Mesendoderm (in vitro differentiated cells): ENCODE measurements around the gene TBCE.

ENCODE experiments used
- DNase-seq: peaks from one replicate; pipeline ENCODE4 v3.0.0; 2013
- H2AK5ac ChIP-seq: 2 replicates; pipeline ENCODE4 v1.6.1; 2013; ENCODE audit warnings: low read length, inconsistent platforms
- H2BK120ac ChIP-seq: 2 replicates; pipeline ENCODE4 v1.6.1; 2013; ENCODE audit warnings: low read depth, mild to moderate bottlenecking, low read length, moderate library complexity, mixed read lengths
- H2BK15ac ChIP-seq: replicated peaks from 2 replicates; pipeline ENCODE4 v1.6.1; 2013; ENCODE audit warnings: low read depth, mild to moderate bottlenecking, moderate library complexity
- H2BK5ac ChIP-seq: 2 replicates; pipeline ENCODE4 v1.6.1; 2013; ENCODE audit warnings: low read length, inconsistent platforms
- H3K18ac ChIP-seq: 2 replicates; pipeline ENCODE4 v1.6.1; 2013; ENCODE audit warnings: mild to moderate bottlenecking, low read length, mixed read lengths
- H3K23ac ChIP-seq: one replicate; pipeline ENCODE4 v1.6.1; 2013; ENCODE audit warnings: low read length
- H3K27ac ChIP-seq: 2 replicates; pipeline ENCODE4 v1.5.1; 2013; ENCODE audit warnings: low read depth, mild to moderate bottlenecking, inconsistent platforms, low read length, moderate library complexity
- H3K27me3 ChIP-seq: 2 replicates; pipeline ENCODE4 v1.6.1; 2013; ENCODE audit warnings: low read length, control low read depth, mild to moderate bottlenecking, inconsistent platforms; ENCODE audit not compliant: insufficient read depth, poor library complexity
- H3K36me3 ChIP-seq: 2 replicates; pipeline ENCODE4 v1.6.1; 2013; ENCODE audit warnings: low read length, inconsistent platforms; ENCODE audit not compliant: control insufficient read depth, insufficient read depth
- H3K4ac ChIP-seq: one replicate; pipeline ENCODE4 v1.6.1; 2013; ENCODE audit warnings: low read depth, mild to moderate bottlenecking, low read length, moderate library complexity
- H3K4me1 ChIP-seq: 2 replicates; pipeline ENCODE4 v1.6.1; 2013; ENCODE audit warnings: low read depth, low read length, inconsistent platforms; ENCODE audit not compliant: control insufficient read depth
- H3K4me2 ChIP-seq: 2 replicates; pipeline ENCODE4 v1.6.1; 2013; ENCODE audit warnings: low read length
- H3K4me3 ChIP-seq: 2 replicates; pipeline ENCODE4 v1.5.1; 2013; ENCODE audit warnings: mild to moderate bottlenecking, low read length
- H3K56ac ChIP-seq: one replicate; pipeline ENCODE4 v1.6.1; 2013; ENCODE audit warnings: low read length
- H3K79me1 ChIP-seq: 2 replicates; pipeline ENCODE4 v1.6.1; 2013; ENCODE audit warnings: low read length, inconsistent platforms
- H3K79me2 ChIP-seq: 2 replicates; pipeline ENCODE4 v1.6.1; 2013; ENCODE audit warnings: mild to moderate bottlenecking, low read length; ENCODE audit not compliant: control insufficient read depth, insufficient read depth
- H3K9ac ChIP-seq: 2 replicates; pipeline ENCODE4 v1.6.1; 2013; ENCODE audit warnings: low read length, inconsistent platforms
- H4K5ac ChIP-seq: one replicate; pipeline ENCODE4 v1.6.1; 2013; ENCODE audit warnings: low read length
- H4K8ac ChIP-seq: one replicate; pipeline ENCODE4 v1.6.1; 2013; ENCODE audit warnings: low read depth, mild to moderate bottlenecking, control low read depth, low read length, moderate library complexity
- WGBS: extraction: QIAGEN DNeasy Blood & Tissue Kit; methylation state at CpG from one replicate; pipeline ENCODE4 v1.1.7; 2013; ENCODE audit warnings: low lambda C conversion rate, missing lambda C conversion rate; ENCODE audit not compliant: insufficient coverage; ENCODE audit errors: extremely low coverage; 5-methylcytosine and 5-hydroxymethylcytosine counted together

The TBCE gene

GRCh38 chr1:235441159-235441685 lies 74.0 kb downstream of the TBCE start:
- no peaks in the 10 kb centered on the region for H3K4me1 ChIP-seq
- no CpG with 5 or more reads among the region's 6 CpGs for WGBS
- H4K8ac ChIP-seq, result no peak overlapping the region
- no peak overlapping the region for H3K9ac ChIP-seq
- H3K27me3 ChIP-seq, result no peaks in the 10 kb centered on the region
- no peak overlapping the region for H3K56ac ChIP-seq
- H2BK5ac ChIP-seq, result no peak overlapping the region
- H2BK15ac ChIP-seq, result no peak overlapping the region
- no peak overlapping the region for H2BK120ac ChIP-seq
- H3K23ac ChIP-seq, result no peak overlapping the region
- peak; percentile 44 for DNase-seq
- no peak overlapping the region for H3K27ac ChIP-seq
- H3K18ac ChIP-seq, result no peak overlapping the region
- no peak overlapping the region for H4K5ac ChIP-seq
- peaks cover 8% of the 10 kb centered on the region for H3K36me3 ChIP-seq
- H3K79me2 ChIP-seq, result no peaks in the 10 kb centered on the region
- H3K79me1 ChIP-seq, result no peaks in the 10 kb centered on the region
- no peak overlapping the region for H3K4me2 ChIP-seq
- H3K4me3 ChIP-seq, result no peak overlapping the region
- no peak overlapping the region for H2AK5ac ChIP-seq
- no peak overlapping the region for H3K4ac ChIP-seq

- no peak for DNase-seq
- no peak overlapping the region for H2BK120ac ChIP-seq
- H4K8ac ChIP-seq, result no peak overlapping the region
- H3K4me3 ChIP-seq, result no peak overlapping the region
- H3K9ac ChIP-seq, result no peak overlapping the region
- H2BK15ac ChIP-seq, result no peak overlapping the region
- no peak overlapping the region for H3K4ac ChIP-seq
- no peaks in the 10 kb centered on the region for H3K4me1 ChIP-seq
- H4K5ac ChIP-seq, result no peak overlapping the region
- H2AK5ac ChIP-seq, result no peak overlapping the region
- no peaks in the 10 kb centered on the region for H3K27me3 ChIP-seq
- no CpG with 5 or more reads among the region's 9 CpGs for WGBS
- peaks cover 6% of the 10 kb centered on the region for H3K36me3 ChIP-seq
- no peak overlapping the region for H3K56ac ChIP-seq
- no peaks in the 10 kb centered on the region for H3K79me1 ChIP-seq
- H3K79me2 ChIP-seq, result no peaks in the 10 kb centered on the region
- H3K18ac ChIP-seq, result no peak overlapping the region
- no peak overlapping the region for H3K27ac ChIP-seq
- H3K4me2 ChIP-seq, result no peak overlapping the region
- no peak overlapping the region for H3K23ac ChIP-seq
- no peak overlapping the region for H2BK5ac ChIP-seq
These were observed 75.7 kb downstream of the TBCE start for GRCh38 chr1:235442788-235443429.

GRCh38 chr1:235448616-235449015 lies 81.4 kb downstream of the TBCE start:
- no peak overlapping the region for H3K18ac ChIP-seq
- H2BK15ac ChIP-seq, result no peak overlapping the region
- WGBS, result no CpG with 5 or more reads among the region's 7 CpGs
- H4K5ac ChIP-seq, result no peak overlapping the region
- H3K27ac ChIP-seq, result no peak overlapping the region
- no peaks in the 10 kb centered on the region for H3K27me3 ChIP-seq
- no peak overlapping the region for H3K9ac ChIP-seq
- no peak overlapping the region for H2BK120ac ChIP-seq
- H3K36me3 ChIP-seq, result peaks cover 5% of the 10 kb centered on the region
- H2AK5ac ChIP-seq, result no peak overlapping the region
- no peaks in the 10 kb centered on the region for H3K79me2 ChIP-seq
- no peaks in the 10 kb centered on the region for H3K4me1 ChIP-seq
- no peak overlapping the region for H3K4me2 ChIP-seq
- H4K8ac ChIP-seq, result no peak overlapping the region
- no peak overlapping the region for H3K56ac ChIP-seq
- no peak overlapping the region for H2BK5ac ChIP-seq
- DNase-seq, result no peak
- no peak overlapping the region for H3K23ac ChIP-seq
- no peak overlapping the region for H3K4ac ChIP-seq
- no peak overlapping the region for H3K4me3 ChIP-seq
- H3K79me1 ChIP-seq, result no peaks in the 10 kb centered on the region

- H3K4me1 ChIP-seq, result no peaks in the 10 kb centered on the region
- no peak overlapping the region for H2AK5ac ChIP-seq
- H3K36me3 ChIP-seq, result peaks cover 3% of the 10 kb centered on the region
- H2BK15ac ChIP-seq, result no peak overlapping the region
- no peaks in the 10 kb centered on the region for H3K79me1 ChIP-seq
- H3K27me3 ChIP-seq, result no peaks in the 10 kb centered on the region
- WGBS, result no CpG with 5 or more reads among the region's 5 CpGs
- H3K4ac ChIP-seq, result no peak overlapping the region
- H2BK5ac ChIP-seq, result no peak overlapping the region
- no peak overlapping the region for H3K4me3 ChIP-seq
- no peak overlapping the region for H3K56ac ChIP-seq
- no peak overlapping the region for H4K5ac ChIP-seq
- H4K8ac ChIP-seq, result no peak overlapping the region
- no peak overlapping the region for H3K4me2 ChIP-seq
- H3K79me2 ChIP-seq, result no peaks in the 10 kb centered on the region
- no peak overlapping the region for H3K23ac ChIP-seq
- DNase-seq, result no peak
- H2BK120ac ChIP-seq, result no peak overlapping the region
- no peak overlapping the region for H3K27ac ChIP-seq
- H3K18ac ChIP-seq, result no peak overlapping the region
- no peak overlapping the region for H3K9ac ChIP-seq
These were observed 83.2 kb downstream of the TBCE start for GRCh38 chr1:235450433-235450832.

GRCh38 chr1:235450886-235451483 lies 83.8 kb downstream of the TBCE start:
- Histone ChIP-seq H3K79me2 (no peaks in the 10 kb centered on the region), H2BK120ac (no peak overlapping the region), H3K36me3 (peaks cover 3% of the 10 kb centered on the region), H3K23ac (no peak overlapping the region), H3K79me1 (no peaks in the 10 kb centered on the region), H3K4me3 (no peak overlapping the region), H4K8ac (no peak overlapping the region), H3K4me1 (no peaks in the 10 kb centered on the region), H2BK5ac (no peak overlapping the region), H4K5ac (no peak overlapping the region), H3K18ac (no peak overlapping the region), H3K27ac (no peak overlapping the region), H3K56ac (no peak overlapping the region), H3K27me3 (no peaks in the 10 kb centered on the region), H3K9ac (no peak overlapping the region), H2AK5ac (no peak overlapping the region), H3K4me2 (no peak overlapping the region), H2BK15ac (no peak overlapping the region), H3K4ac (no peak overlapping the region)
- peak; percentile 40 for DNase-seq
- no CpG with 5 or more reads among the region's 2 CpGs for WGBS
